Mesenteric fat pad (tissue), 1 donor: ENCODE measurements around the gene C2orf92. TPM values are rescaled to one million over a fixed set of nuclear protein-coding genes. Genes with fewer than 3 reads are reported as not detected.

ENCODE experiments used
- DNase-seq: peaks from one replicate; pipeline ENCODE4 v3.0.0-alpha.2; 2020; ENCODE audit warnings: low spot score
- total RNA-seq: library from RNA; stranded (reverse); fragmentation: NEBNext Ultra II Directional; extraction: Animal tissue kit (Norgen Biotek cat#: 25700); gene quantifications from one replicate; pipeline ENCODE4 v1.2.1, GENCODE V29; 2021
- donor health status: DM: yes; HTN: yes; CAD: no.

The C2orf92 gene
- total RNA-seq, 1 donor from 2014 or later = 5.9 TPM

- peak; percentile 75 for DNase-seq
These were observed 44.0 kb downstream of the C2orf92 start, which contains the start of gene ZAP70 for GRCh38 chr2:97713296-97714083. Gene ZAP70, plus strand, starts transcription at chr2:97713576. Its CDS starts 10,461 bp downstream, at chr2:97724037.

- no peak for DNase-seq
These were observed 44.8 kb downstream of the C2orf92 start for GRCh38 chr2:97714084-97714949.

GRCh38 chr2:97714950-97715652 lies 45.6 kb downstream of the C2orf92 start:
- DNase-seq = peak; percentile 62

GRCh38 chr2:97715951-97716694 lies 46.6 kb downstream of the C2orf92 start:
- DNase-seq = peak; percentile 51

- peak; percentile 87 for DNase-seq
These were observed 47.4 kb downstream of the C2orf92 start for GRCh38 chr2:97716695-97717612.

GRCh38 chr2:97717613-97717995 lies 48.1 kb downstream of the C2orf92 start:
- no peak for DNase-seq

- DNase-seq = no peak
These were observed 48.8 kb downstream of the C2orf92 start for GRCh38 chr2:97718051-97718882.

- no peak for DNase-seq
These were observed 49.4 kb downstream of the C2orf92 start for GRCh38 chr2:97718942-97719341.

GRCh38 chr2:97719362-97720155 lies 50.0 kb downstream of the C2orf92 start:
- no peak for DNase-seq

- no peak for DNase-seq
These were observed 51.2 kb downstream of the C2orf92 start for GRCh38 chr2:97720746-97721145.

GRCh38 chr2:97722227-97722626 lies 52.7 kb downstream of the C2orf92 start:
- no peak for DNase-seq

GRCh38 chr2:97723156-97724072 lies 53.9 kb downstream of the C2orf92 start:
- no peak for DNase-seq

GRCh38 chr2:97724073-97724410 lies 54.5 kb downstream of the C2orf92 start:
- no peak for DNase-seq

GRCh38 chr2:97724501-97724900 lies 55.0 kb downstream of the C2orf92 start:
- DNase-seq = no peak

- no peak for DNase-seq
These were observed 55.6 kb downstream of the C2orf92 start for GRCh38 chr2:97724946-97725688.
